ENCODE measurements around the gene MORC1.

Gene MORC1

GRCh38 chr3:108940568-108941263, 177.2 kb downstream of the MORC1 start:
- TF ChIP-seq, protein P1, sequence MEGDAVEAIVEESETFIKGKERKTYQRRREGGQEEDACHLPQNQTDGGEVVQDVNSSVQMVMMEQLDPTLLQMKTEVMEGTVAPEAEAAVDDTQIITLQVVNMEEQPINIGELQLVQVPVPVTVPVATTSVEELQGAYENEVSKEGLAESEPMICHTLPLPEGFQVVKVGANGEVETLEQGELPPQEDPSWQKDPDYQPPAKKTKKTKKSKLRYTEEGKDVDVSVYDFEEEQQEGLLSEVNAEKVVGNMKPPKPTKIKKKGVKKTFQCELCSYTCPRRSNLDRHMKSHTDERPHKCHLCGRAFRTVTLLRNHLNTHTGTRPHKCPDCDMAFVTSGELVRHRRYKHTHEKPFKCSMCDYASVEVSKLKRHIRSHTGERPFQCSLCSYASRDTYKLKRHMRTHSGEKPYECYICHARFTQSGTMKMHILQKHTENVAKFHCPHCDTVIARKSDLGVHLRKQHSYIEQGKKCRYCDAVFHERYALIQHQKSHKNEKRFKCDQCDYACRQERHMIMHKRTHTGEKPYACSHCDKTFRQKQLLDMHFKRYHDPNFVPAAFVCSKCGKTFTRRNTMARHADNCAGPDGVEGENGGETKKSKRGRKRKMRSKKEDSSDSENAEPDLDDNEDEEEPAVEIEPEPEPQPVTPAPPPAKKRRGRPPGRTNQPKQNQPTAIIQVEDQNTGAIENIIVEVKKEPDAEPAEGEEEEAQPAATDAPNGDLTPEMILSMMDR (conservative IDR thresholded peaks at IDR 0.05; ENCODE audit: low read depth, low read length) = no peak

GRCh38 chr3:108940166-108940565, 177.8 kb downstream of the MORC1 start:
- Histone ChIP-seq H4K20me1 (ENCODE audit: insufficient read depth) (no peaks in the 10 kb centered on the region), H3K36me3 (ENCODE audit: insufficient read depth) (no peaks in the 10 kb centered on the region), H3K9ac (no peak overlapping the region), H3K4me1 (ENCODE audit: low read depth, poor library complexity, severe bottlenecking) (no peaks in the 10 kb centered on the region), H3K79me2 (ENCODE audit: insufficient read depth, low read depth) (no peaks in the 10 kb centered on the region), H3K27ac (no peak overlapping the region), H3K27me3 (ENCODE audit: insufficient read depth, low read depth) (no peaks in the 10 kb centered on the region), H2AFZ (ENCODE audit: low read depth) (no peak overlapping the region), H3K4me2 (no peak overlapping the region), H3K4me3 (IDR thresholded peaks at IDR 0.05; ENCODE audit: insufficient read depth, low read depth, low read length) (no peak overlapping the region)
- TF ChIP-seq, protein P1 (conservative IDR thresholded peaks at IDR 0.05; ENCODE audit: low read depth, low read length) = no peak

More at GRCh38 chr3:108940568-108941263, 177.2 kb downstream of the MORC1 start:
- H3K79me2 ChIP-seq (ENCODE audit: insufficient read depth, low read depth) = no peaks in the 10 kb centered on the region
- H3K27ac ChIP-seq = no peak overlapping the region
- no peak overlapping the region for H3K9ac ChIP-seq
- H3K4me3 ChIP-seq (IDR thresholded peaks at IDR 0.05; ENCODE audit: insufficient read depth, low read depth, low read length) = no peak overlapping the region
- no peak overlapping the region for H2AFZ ChIP-seq (ENCODE audit: low read depth)
- H3K27me3 ChIP-seq (ENCODE audit: insufficient read depth, low read depth) = no peaks in the 10 kb centered on the region
- no peaks in the 10 kb centered on the region for H3K36me3 ChIP-seq (ENCODE audit: insufficient read depth)
- H3K4me1 ChIP-seq (ENCODE audit: low read depth, poor library complexity, severe bottlenecking) = no peaks in the 10 kb centered on the region
- no peak overlapping the region for H3K4me2 ChIP-seq
- no peaks in the 10 kb centered on the region for H4K20me1 ChIP-seq (ENCODE audit: insufficient read depth)

GRCh38 chr3:108936924-108937689, 180.8 kb downstream of the MORC1 start:
- no peaks in the 10 kb centered on the region for H3K79me2 ChIP-seq (ENCODE audit: insufficient read depth, low read depth)

GRCh38 chr3:108931035-108931434, 186.9 kb downstream of the MORC1 start:
- Histone ChIP-seq H3K79me2 (ENCODE audit: insufficient read depth, low read depth) (no peaks in the 10 kb centered on the region), H3K4me3 (IDR thresholded peaks at IDR 0.05; ENCODE audit: insufficient read depth, low read depth, low read length) (no peak overlapping the region), H3K4me2 (no peak overlapping the region), H3K27ac (no peak overlapping the region), H3K27me3 (ENCODE audit: insufficient read depth, low read depth) (no peaks in the 10 kb centered on the region), H3K4me1 (ENCODE audit: low read depth, poor library complexity, severe bottlenecking) (no peaks in the 10 kb centered on the region), H4K20me1 (ENCODE audit: insufficient read depth) (no peaks in the 10 kb centered on the region), H3K9ac (no peak overlapping the region), H3K36me3 (ENCODE audit: insufficient read depth) (no peaks in the 10 kb centered on the region), H2AFZ (ENCODE audit: low read depth) (no peak overlapping the region)
- TF ChIP-seq, protein P1 (conservative IDR thresholded peaks at IDR 0.05; ENCODE audit: low read depth, low read length) = no peak

More at GRCh38 chr3:108936924-108937689, 180.8 kb downstream of the MORC1 start:
- TF ChIP-seq, protein P1 (conservative IDR thresholded peaks at IDR 0.05; ENCODE audit: low read depth, low read length) = no peak
- Histone ChIP-seq H3K27ac (no peak overlapping the region), H3K4me3 (IDR thresholded peaks at IDR 0.05; ENCODE audit: insufficient read depth, low read depth, low read length) (no peak overlapping the region), H3K9ac (no peak overlapping the region), H3K4me2 (no peak overlapping the region), H3K27me3 (ENCODE audit: insufficient read depth, low read depth) (no peaks in the 10 kb centered on the region), H3K36me3 (ENCODE audit: insufficient read depth) (no peaks in the 10 kb centered on the region), H2AFZ (ENCODE audit: low read depth) (no peak overlapping the region), H3K4me1 (ENCODE audit: low read depth, poor library complexity, severe bottlenecking) (no peaks in the 10 kb centered on the region), H4K20me1 (ENCODE audit: insufficient read depth) (no peaks in the 10 kb centered on the region)

All from KMS-11 (cell line).